Measurements from ENCODE around the gene SETBP1. TPM values are rescaled to one million over a fixed set of nuclear protein-coding genes. Genes with fewer than 3 reads are reported as not detected.

Gene SETBP1
- total RNA-seq, 1 experiment from 2014 or later, result 9.6 TPM

DNA sequence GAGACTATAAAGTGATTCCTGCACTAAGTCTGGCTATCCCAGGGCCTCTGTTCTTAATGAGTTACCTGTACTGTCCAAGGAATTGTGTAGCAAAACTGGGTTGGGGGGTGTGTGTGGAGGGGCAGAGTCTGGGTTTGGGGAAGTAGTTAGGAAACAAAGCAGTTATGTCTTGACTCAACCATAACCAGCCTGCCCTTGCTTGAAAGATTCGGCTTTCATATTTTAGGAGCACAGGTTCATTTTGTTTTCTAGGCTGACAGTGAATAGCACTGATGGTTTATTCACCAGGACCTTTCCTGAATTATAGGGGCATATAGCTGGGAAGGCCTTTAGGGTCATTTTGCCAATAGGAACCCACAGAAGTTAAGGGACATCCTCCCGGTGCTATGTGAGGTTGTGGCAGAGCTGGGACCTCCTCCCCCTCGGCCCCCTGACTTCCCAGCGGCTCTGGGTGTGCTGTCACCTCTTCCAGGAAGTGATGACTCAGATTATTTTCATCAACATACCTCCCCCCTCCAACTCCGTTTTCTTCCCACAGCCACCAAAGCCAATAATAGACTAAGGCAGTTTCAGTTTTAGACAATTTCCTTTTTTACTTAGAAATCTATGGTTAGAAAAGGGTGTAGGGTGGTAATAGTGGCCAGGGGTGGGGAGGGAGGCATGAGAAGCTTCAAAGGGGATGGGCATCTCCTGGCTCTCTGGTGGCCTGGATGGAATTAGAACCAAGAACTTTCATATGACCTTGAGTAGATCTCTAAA is 44.8 kb downstream of the SETBP1 start:
- no peak for TF ChIP-seq ATF1 (CRISPR knock-in tag; IDR thresholded peaks at IDR 0.05)
- Mint-ChIP-seq H3K27ac (no peak overlapping the region), H3K27me3 (ENCODE audit: low read depth) (no peaks in the 10 kb centered on the region), H3K9me3 (no peaks in the 10 kb centered on the region), H3K36me3 (no peaks in the 10 kb centered on the region), H3K4me3 (no peak overlapping the region), H3K4me1 (peaks cover 27% of the 10 kb centered on the region)
- DNase-seq (ENCODE audit: low spot score) (no peak), ATAC-seq (no peak)
- ChIA-PET POLR2A (interaction anchor here (0.5 kb wide), 1 partner anchor 23 kb away, joined by 3 read pairs; no protein-coding TSS in a partner anchor), CTCF (no interaction called here)

GRCh38 chr18:44726059-44726421 is 45.4 kb downstream of the SETBP1 start:
- ATAC-seq (no peak), DNase-seq (ENCODE audit: low spot score) (no peak)
- Mint-ChIP-seq H3K4me1 (peaks cover 27% of the 10 kb centered on the region), H3K36me3 (no peaks in the 10 kb centered on the region), H3K27ac (no peak overlapping the region), H3K27me3 (ENCODE audit: low read depth) (no peaks in the 10 kb centered on the region), H3K9me3 (no peaks in the 10 kb centered on the region), H3K4me3 (no peak overlapping the region)
- ChIA-PET CTCF (no interaction called here), POLR2A (no interaction called here)
- no peak for TF ChIP-seq HMGA2 (CRISPR knock-in tag; IDR thresholded peaks at IDR 0.05)
- TF ChIP-seq GABPB1 (CRISPR knock-in tag; IDR thresholded peaks at IDR 0.05), result no peak
- no peak for TF ChIP-seq NFYB (CRISPR knock-in tag; conservative IDR thresholded peaks at IDR 0.05; ENCODE audit: low read depth)

DNA sequence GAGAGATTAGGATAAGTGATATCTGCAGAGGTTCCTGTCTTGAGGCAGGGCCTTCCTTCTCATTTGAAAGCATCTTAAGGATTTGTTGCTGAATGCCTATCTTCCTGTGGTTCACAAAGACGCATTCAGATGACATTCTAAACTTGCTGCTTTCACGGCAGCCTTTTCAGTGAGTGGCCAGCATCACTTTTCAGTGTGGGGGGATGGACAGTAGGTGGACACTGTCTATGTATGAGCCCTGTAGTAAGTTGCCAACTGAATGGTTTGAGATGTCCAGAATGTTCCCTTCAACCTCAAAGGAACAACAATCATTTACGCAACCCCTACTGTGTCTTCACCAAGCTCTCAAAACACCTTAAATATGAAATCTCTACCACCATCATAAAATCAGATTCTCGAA is 46.6 kb downstream of the SETBP1 start:
- Mint-ChIP-seq H3K4me3 (no peak overlapping the region), H3K36me3 (no peaks in the 10 kb centered on the region), H3K27me3 (ENCODE audit: low read depth) (no peaks in the 10 kb centered on the region), H3K4me1 (peaks cover 35% of the 10 kb centered on the region), H3K27ac (no peak overlapping the region), H3K9me3 (no peaks in the 10 kb centered on the region)
- DNase-seq (ENCODE audit: low spot score), result no peak
- no peak for ATAC-seq
- CTCF ChIA-PET, result no interaction called here
- TF ChIP-seq ERG (CRISPR knock-in tag; IDR thresholded peaks at IDR 0.05) (no peak), ATF1 (CRISPR knock-in tag; IDR thresholded peaks at IDR 0.05) (no peak), ETV6 (CRISPR knock-in tag; IDR thresholded peaks at IDR 0.05) (no peak), FOXP1 (CRISPR knock-in tag; IDR thresholded peaks at IDR 0.05; ENCODE audit: borderline replicate concordance) (no peak), ZNF232 (CRISPR knock-in tag; IDR thresholded peaks at IDR 0.05) (no peak), KAT7 (CRISPR knock-in tag; IDR thresholded peaks at IDR 0.05; ENCODE audit: borderline replicate concordance) (no peak), ZNF219 (CRISPR knock-in tag; IDR thresholded peaks at IDR 0.05; ENCODE audit: borderline replicate concordance) (no peak), SMAD3 (CRISPR knock-in tag; IDR thresholded peaks at IDR 0.05; ENCODE audit: borderline replicate concordance) (no peak), CREB1 (CRISPR knock-in tag; IDR thresholded peaks at IDR 0.05) (no peak)
- POLR2A ChIA-PET, result no interaction called here

GRCh38 chr18:44729631-44730101 is 49.0 kb downstream of the SETBP1 start:
- TF ChIP-seq NFYB (CRISPR knock-in tag; conservative IDR thresholded peaks at IDR 0.05; ENCODE audit: low read depth) (no peak), SMAD3 (CRISPR knock-in tag; IDR thresholded peaks at IDR 0.05; ENCODE audit: borderline replicate concordance) (no peak), ZNF263 (CRISPR knock-in tag; IDR thresholded peaks at IDR 0.05; ENCODE audit: low read depth) (no peak), NR2C2 (CRISPR knock-in tag; IDR thresholded peaks at IDR 0.05) (no peak), SP1 (CRISPR knock-in tag; conservative IDR thresholded peaks at IDR 0.05) (no peak), ETV6 (CRISPR knock-in tag; IDR thresholded peaks at IDR 0.05) (no peak)
- TF ChIP-seq, protein P1, sequence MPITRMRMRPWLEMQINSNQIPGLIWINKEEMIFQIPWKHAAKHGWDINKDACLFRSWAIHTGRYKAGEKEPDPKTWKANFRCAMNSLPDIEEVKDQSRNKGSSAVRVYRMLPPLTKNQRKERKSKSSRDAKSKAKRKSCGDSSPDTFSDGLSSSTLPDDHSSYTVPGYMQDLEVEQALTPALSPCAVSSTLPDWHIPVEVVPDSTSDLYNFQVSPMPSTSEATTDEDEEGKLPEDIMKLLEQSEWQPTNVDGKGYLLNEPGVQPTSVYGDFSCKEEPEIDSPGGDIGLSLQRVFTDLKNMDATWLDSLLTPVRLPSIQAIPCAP (CRISPR knock-in tag; IDR thresholded peaks at IDR 0.05), result no peak
- ChIA-PET POLR2A (no interaction called here), CTCF (no interaction called here)
- H3K36me3 Mint-ChIP-seq, result no peaks in the 10 kb centered on the region
- H3K4me3 Mint-ChIP-seq, result no peak overlapping the region
- no peaks in the 10 kb centered on the region for H3K9me3 Mint-ChIP-seq
- no peak overlapping the region for H3K27ac Mint-ChIP-seq
- H3K4me1 Mint-ChIP-seq, result peaks cover 34% of the 10 kb centered on the region
- ATAC-seq (no peak), DNase-seq (ENCODE audit: low spot score) (no peak)
- H3K27me3 Mint-ChIP-seq (ENCODE audit: low read depth), result no peaks in the 10 kb centered on the region
